ENCODE measurements around the gene ZBTB7B. TPM values are rescaled to one million over a fixed set of nuclear protein-coding genes. Genes with fewer than 3 reads are reported as not detected.

Gene ZBTB7B
- total RNA-seq, 2 experiments from 2014 or later = 124 to 125 TPM

GRCh38 chr1:155033524-155033923 lies 30.9 kb downstream of the ZBTB7B start, which contains the start of the genes DCST1 and DCST2:
TSS of gene DCST1 (plus strand) at chr1:155033824. CDS start at chr1:155034037, 213 bp downstream.
TSS of gene DCST2 (minus strand) at chr1:155033781. CDS start at chr1:155033701, 80 bp downstream.
- no peaks in the 10 kb centered on the region for H3K4me1 Mint-ChIP-seq (ENCODE audit: low read depth)

GRCh38 chr1:155034318-155035208 lies 32.0 kb downstream of the ZBTB7B start:
- POLR2A ChIA-PET = no interaction called here
- Mint-ChIP-seq H3K4me1 (ENCODE audit: low read depth) (no peaks in the 10 kb centered on the region), H3K36me3 (no peaks in the 10 kb centered on the region), H3K27me3 (peaks cover 2% of the 10 kb centered on the region), H3K4me3 (no peak overlapping the region), H3K27ac (no peak overlapping the region), H3K9me3 (no peaks in the 10 kb centered on the region)
- CTCF ChIA-PET = interaction anchor here (0.6 to 2.3 kb wide), 5 partner anchors 9 to 182 kb away, joined by 3 to 6 read pairs (median 3); partner anchors contain the start of gene ADAM15
- no peak for DNase-seq
- intact Hi-C loops (cut with micrococcal nuclease) = no loop called here

More at GRCh38 chr1:155033524-155033923, 30.9 kb downstream of the ZBTB7B start, which contains the start of the genes DCST1 and DCST2:
- CTCF ChIA-PET = interaction anchor here (1.0 to 2.3 kb wide), 2 partner anchors 10 to 16 kb away, joined by 4 to 6 read pairs; no protein-coding TSS in a partner anchor
- Mint-ChIP-seq H3K9me3 (no peaks in the 10 kb centered on the region), H3K4me3 (no peak within 1 kb of the TSS), H3K27me3 (no peaks in the 10 kb centered on the region), H3K27ac (no peak within 1 kb of the TSS), H3K36me3 (no peaks in the 10 kb centered on the region)
- intact Hi-C loops (cut with micrococcal nuclease) = no loop called here
- POLR2A ChIA-PET = no interaction called here
- no peak for DNase-seq

- intact Hi-C loops (cut with micrococcal nuclease) = no loop called here
- Mint-ChIP-seq H3K27ac (no peak overlapping the region), H3K9me3 (no peaks in the 10 kb centered on the region), H3K27me3 (peaks cover 2% of the 10 kb centered on the region), H3K36me3 (no peaks in the 10 kb centered on the region), H3K4me1 (ENCODE audit: low read depth) (no peaks in the 10 kb centered on the region), H3K4me3 (no peak overlapping the region)
- no peak for DNase-seq
- POLR2A ChIA-PET = no interaction called here
- CTCF ChIA-PET = interaction anchor here (1.0 to 2.3 kb wide), 3 partner anchors 8 to 15 kb away, joined by 3 to 6 read pairs (median 3); partner anchors contain the start of gene ADAM15
These were observed 33.3 kb downstream of the ZBTB7B start for GRCh38 chr1:155035936-155036335.

- CTCF ChIA-PET = interaction anchor here (5.2 kb wide), 1 partner anchor 13 kb away, joined by 23 read pairs; the partner anchor contains the start of gene ADAM15
- Mint-ChIP-seq H3K4me1 (ENCODE audit: low read depth) (no peaks in the 10 kb centered on the region), H3K4me3 (no peak overlapping the region)
These were observed 34.4 kb downstream of the ZBTB7B start for GRCh38 chr1:155037043-155037442.

GRCh38 chr1:155037851-155038441 lies 35.3 kb downstream of the ZBTB7B start:
- POLR2A ChIA-PET = no interaction called here
- Mint-ChIP-seq H3K27ac (no peak overlapping the region), H3K27me3 (peaks cover 2% of the 10 kb centered on the region), H3K36me3 (no peaks in the 10 kb centered on the region), H3K4me3 (no peak overlapping the region), H3K4me1 (ENCODE audit: low read depth) (no peaks in the 10 kb centered on the region), H3K9me3 (no peaks in the 10 kb centered on the region)
- CTCF ChIA-PET = interaction anchor here (1.0 to 5.2 kb wide), 3 partner anchors 12 to 43 kb away, joined by 3 to 23 read pairs (median 10); partner anchors contain the start of gene ADAM15
- DNase-seq = no peak
- intact Hi-C loops (cut with micrococcal nuclease) = no loop called here

More at GRCh38 chr1:155037043-155037442, 34.4 kb downstream of the ZBTB7B start:
- no peak for DNase-seq
- H3K36me3 Mint-ChIP-seq = no peaks in the 10 kb centered on the region
- peaks cover 2% of the 10 kb centered on the region for H3K27me3 Mint-ChIP-seq
- intact Hi-C loops (cut with micrococcal nuclease) = no loop called here
- H3K9me3 Mint-ChIP-seq = no peaks in the 10 kb centered on the region
- H3K27ac Mint-ChIP-seq = no peak overlapping the region
- POLR2A ChIA-PET = no interaction called here

GRCh38 chr1:155038602-155039307 lies 36.2 kb downstream of the ZBTB7B start:
- no peaks in the 10 kb centered on the region for H3K4me1 Mint-ChIP-seq (ENCODE audit: low read depth)
- H3K27me3 Mint-ChIP-seq = peaks cover 2% of the 10 kb centered on the region
- no peak overlapping the region for H3K27ac Mint-ChIP-seq
- ChIA-PET POLR2A (no interaction called here), CTCF (interaction anchor here (0.5 to 5.2 kb wide), 6 partner anchors 12 to 166 kb away, joined by 3 to 23 read pairs (median 4); partner anchors contain the start of gene ADAM15)
- DNase-seq = no peak
- no peaks in the 10 kb centered on the region for H3K36me3 Mint-ChIP-seq
- intact Hi-C loops (cut with micrococcal nuclease) = no loop called here
- H3K4me3 Mint-ChIP-seq = no peak overlapping the region
- no peaks in the 10 kb centered on the region for H3K9me3 Mint-ChIP-seq

- Mint-ChIP-seq H3K4me3 (no peak overlapping the region), H3K36me3 (no peaks in the 10 kb centered on the region), H3K4me1 (ENCODE audit: low read depth) (no peaks in the 10 kb centered on the region), H3K27me3 (peaks cover 2% of the 10 kb centered on the region), H3K9me3 (no peaks in the 10 kb centered on the region), H3K27ac (no peak overlapping the region)
- CTCF ChIA-PET = interaction anchor here (0.5 to 5.2 kb wide), 6 partner anchors 11 to 166 kb away, joined by 3 to 23 read pairs (median 4); partner anchors contain the start of gene ADAM15
- no peak for DNase-seq
- intact Hi-C loops (cut with micrococcal nuclease) = no loop called here
- POLR2A ChIA-PET = no interaction called here
These were observed 36.7 kb downstream of the ZBTB7B start for GRCh38 chr1:155039308-155039669.

- ChIA-PET POLR2A (interaction anchor here (1.1 kb wide), 1 partner anchor 20 kb away, joined by 3 read pairs; no protein-coding TSS in a partner anchor), CTCF (interaction anchor here (1.0 to 15.3 kb wide), 5 partner anchors 10 to 481 kb away, joined by 3 to 245 read pairs (median 4); partner anchors contain the start of genes ADAM15 and EFNA4)
- Mint-ChIP-seq H3K27me3 (peaks cover 2% of the 10 kb centered on the region), H3K4me1 (ENCODE audit: low read depth) (peaks cover 7% of the 10 kb centered on the region), H3K4me3 (no peak overlapping the region), H3K27ac (no peak overlapping the region), H3K36me3 (no peaks in the 10 kb centered on the region), H3K9me3 (no peaks in the 10 kb centered on the region)
- no peak for DNase-seq
- intact Hi-C loops (cut with micrococcal nuclease) = no loop called here
These were observed 37.9 kb downstream of the ZBTB7B start for GRCh38 chr1:155040358-155041093.

- H3K9me3 Mint-ChIP-seq = no peaks in the 10 kb centered on the region
These were observed 40.2 kb downstream of the ZBTB7B start for GRCh38 chr1:155042789-155043188.

GRCh38 chr1:155043301-155043702 lies 40.7 kb downstream of the ZBTB7B start:
- no peaks in the 10 kb centered on the region for H3K36me3 Mint-ChIP-seq

More at GRCh38 chr1:155042789-155043188, 40.2 kb downstream of the ZBTB7B start:
- DNase-seq = no peak
- Mint-ChIP-seq H3K27ac (no peak overlapping the region), H3K4me1 (ENCODE audit: low read depth) (peaks cover 7% of the 10 kb centered on the region), H3K36me3 (no peaks in the 10 kb centered on the region), H3K4me3 (no peak overlapping the region), H3K27me3 (peaks cover 2% of the 10 kb centered on the region)
- POLR2A ChIA-PET = no interaction called here
- intact Hi-C loops (cut with micrococcal nuclease) = no loop called here
- CTCF ChIA-PET = interaction anchor here (1.3 to 15.3 kb wide), 5 partner anchors 17 to 125 kb away, joined by 5 to 245 read pairs (median 19); partner anchors contain the start of gene EFNA4

GRCh38 chr1:155043793-155044192 lies 41.2 kb downstream of the ZBTB7B start:
- Mint-ChIP-seq H3K27me3 (peaks cover 2% of the 10 kb centered on the region), H3K27ac (no peak overlapping the region), H3K4me1 (ENCODE audit: low read depth) (peaks cover 7% of the 10 kb centered on the region), H3K9me3 (no peaks in the 10 kb centered on the region), H3K4me3 (no peak overlapping the region), H3K36me3 (no peaks in the 10 kb centered on the region)
- intact Hi-C loops (cut with micrococcal nuclease) = loop anchor here (2.0 kb wide), 1 partner anchor 41 kb away; no protein-coding TSS in a partner anchor
- ChIA-PET CTCF (interaction anchor here (0.9 to 15.3 kb wide), 24 partner anchors 9 to 134 kb away, joined by 3 to 245 read pairs (median 6); partner anchors contain the start of genes DCST1, EFNA3, EFNA4 and KRTCAP2), POLR2A (no interaction called here)
- DNase-seq = no peak

More at GRCh38 chr1:155043301-155043702, 40.7 kb downstream of the ZBTB7B start:
- ChIA-PET POLR2A (no interaction called here), CTCF (interaction anchor here (0.9 to 15.3 kb wide), 18 partner anchors 9 to 129 kb away, joined by 3 to 245 read pairs (median 6); partner anchors contain the start of genes DCST1, EFNA4, KRTCAP2 and PBXIP1)
- Mint-ChIP-seq H3K27me3 (peaks cover 2% of the 10 kb centered on the region), H3K4me3 (no peak overlapping the region), H3K27ac (no peak overlapping the region), H3K9me3 (no peaks in the 10 kb centered on the region), H3K4me1 (ENCODE audit: low read depth) (peaks cover 7% of the 10 kb centered on the region)
- no peak for DNase-seq
- intact Hi-C loops (cut with micrococcal nuclease) = no loop called here

Data from activated CD4-positive, alpha-beta memory T cell treated with anti-CD3 and anti-CD28 coated beads for 36 hours (primary cell).